Stimulated activated CD8-positive, alpha-beta memory T cell treated with anti-CD3 and anti-CD28 coated beads, Interleukin-7, amount 100 ng/mL, for 24 hours (primary cell): ENCODE data around the gene SUCLG1.

Experiments used
- DNase-seq: peaks from one replicate; pipeline ENCODE4 v3.0.0-alpha.2; 2020; ENCODE audit warnings: low read depth

SUCLG1 gene

GRCh38 chr2:84461310-84461709, 2.2 kb upstream of the SUCLG1 start:
- no peak for DNase-seq

GRCh38 chr2:84460670-84461069, 1.6 kb upstream of the SUCLG1 start:
- no peak for DNase-seq

GRCh38 chr2:84459944-84460429, 907 bp upstream of the SUCLG1 start:
- DNase-seq = no peak

GRCh38 chr2:84458551-84459017, 496 bp downstream of the SUCLG1 start:
- DNase-seq = no peak

- no peak for DNase-seq
These were observed 1.4 kb downstream of the SUCLG1 start for GRCh38 chr2:84457686-84458085.

GRCh38 chr2:84456156-84456555, 2.9 kb downstream of the SUCLG1 start:
- DNase-seq = no peak

GRCh38 chr2:84454581-84454980, 4.5 kb downstream of the SUCLG1 start:
- DNase-seq = no peak

- DNase-seq = no peak
These were observed 6.5 kb downstream of the SUCLG1 start for GRCh38 chr2:84452624-84453023.

GRCh38 chr2:84451579-84451978, 7.5 kb downstream of the SUCLG1 start:
- no peak for DNase-seq

- DNase-seq = no peak
These were observed 8.5 kb downstream of the SUCLG1 start for GRCh38 chr2:84450288-84451227.

GRCh38 chr2:84449711-84450110, 9.4 kb downstream of the SUCLG1 start:
- no peak for DNase-seq

GRCh38 chr2:84449055-84449454, 10.0 kb downstream of the SUCLG1 start:
- no peak for DNase-seq

GRCh38 chr2:84443477-84443876, 15.6 kb downstream of the SUCLG1 start:
- no peak for DNase-seq

- no peak for DNase-seq
These were observed 16.2 kb downstream of the SUCLG1 start for GRCh38 chr2:84442888-84443287.

- no peak for DNase-seq
These were observed 17.6 kb downstream of the SUCLG1 start for GRCh38 chr2:84441505-84441904.

GRCh38 chr2:84441036-84441435, 18.0 kb downstream of the SUCLG1 start:
- no peak for DNase-seq

GRCh38 chr2:84435345-84436025, 23.6 kb downstream of the SUCLG1 start:
- DNase-seq = no peak

- DNase-seq = no peak
These were observed 29.8 kb downstream of the SUCLG1 start for GRCh38 chr2:84429328-84429727.

GRCh38 chr2:84427235-84428138, 31.6 kb downstream of the SUCLG1 start:
- no peak for DNase-seq

- no peak for DNase-seq
These were observed 33.8 kb downstream of the SUCLG1 start for GRCh38 chr2:84425310-84425709.

- no peak for DNase-seq
These were observed 34.9 kb downstream of the SUCLG1 start for GRCh38 chr2:84424152-84424551.

- DNase-seq = no peak
These were observed 37.3 kb downstream of the SUCLG1 start for GRCh38 chr2:84421791-84422190.
